Measurements from ENCODE around the gene CLIP2. TPM values are rescaled to one million over a fixed set of nuclear protein-coding genes. Genes with fewer than 3 reads are reported as not detected.

CLIP2 gene
- total and polyA plus RNA-seq, 2 of the 8 experiments (the other 6 are each of a cell fraction or from before 2014, with no cell fraction given), result 8.3 to 41.5 TPM

DNA sequence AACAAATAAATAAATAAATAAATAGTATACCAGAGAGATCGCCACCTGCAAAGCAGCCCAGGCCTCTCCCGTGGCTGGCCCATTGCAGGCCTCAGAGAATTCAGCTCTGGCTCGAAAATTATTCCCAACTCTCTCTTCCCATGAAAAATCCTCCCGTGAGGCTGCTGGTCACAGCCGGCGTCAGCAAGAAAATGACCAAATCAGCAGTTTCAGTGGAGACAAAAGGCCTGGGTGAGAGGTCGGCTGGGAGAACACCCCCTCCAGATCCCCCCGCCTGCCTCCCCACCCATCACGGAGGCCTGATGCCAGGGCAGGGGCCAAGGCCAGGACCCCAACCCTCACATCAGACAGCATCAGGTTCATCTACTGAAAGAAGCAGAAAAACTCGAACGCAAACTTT lies 3.1 kb upstream of the CLIP2 start:
- WGBS, 2 experiments (ENCODE audit: extremely low coverage in 1 of 2, insufficient coverage in 1 of 2, insufficient read length in 1 of 2, insufficient replicate concordance in 2 of 2, low coverage in 1 of 2, low lambda C conversion rate in 2 of 2, missing lambda C conversion rate in 1 of 2), result 85% methylated on average over 11 of the region's 11 CpGs; no CpG with 5 or more reads in 1 of the 2 experiments
- Histone ChIP-seq H3K27ac (ENCODE audit: low read depth, low read length) (no peak overlapping the region), H2BK120ac (replicated peaks; ENCODE audit: low read depth, low read length) (no peak overlapping the region), H4K5ac (ENCODE audit: insufficient read length, low read depth, low read length) (no peak overlapping the region), H3K56ac (replicated peaks; ENCODE audit: insufficient read length, low read depth, low read length) (no peak overlapping the region), H3K27me3 (replicated peaks in 1 of 4; ENCODE audit: control insufficient read depth in 3 of 4, extremely low read depth in 1 of 4, insufficient read depth in 3 of 4, low read length in 3 of 4) (peaks cover 0 to 4% (median 0%) of the 10 kb centered on the region in 4 experiments; a peak in 3 of 7 replicates), H2AK5ac (ENCODE audit: low read depth, low read length) (no peak overlapping the region), H3K4me3 (ENCODE audit: extremely low read depth in 1 of 4, insufficient read depth in 2 of 4, low read depth in 3 of 4, low read length in 4 of 4) (no peak overlapping the region), H3K9ac (replicated peaks in 1 of 4; ENCODE audit: extremely low read depth in 1 of 4, low read depth in 3 of 4, low read length in 3 of 4) (no peak overlapping the region), H3K9me3 (ENCODE audit: insufficient read depth in 2 of 2, low read depth in 1 of 2, low read length in 1 of 2) (no peaks in the 10 kb centered on the region), H4K8ac (ENCODE audit: extremely low read depth, insufficient read depth, low read length) (no peak overlapping the region), H3K18ac (ENCODE audit: extremely low read depth, low read length) (no peak overlapping the region; the same call in 1 of the 2 replicates), H3K79me2 (ENCODE audit: control insufficient read depth in 1 of 2, insufficient read depth in 2 of 2, low read length in 2 of 2) (peaks cover 0 to 14% of the 10 kb centered on the region in 2 experiments; a peak in 2 of 4 replicates), H3K79me1 (ENCODE audit: low read depth, low read length) (peaks cover 2% of the 10 kb centered on the region), H4K91ac (replicated peaks; ENCODE audit: insufficient read length, low read length) (no peak overlapping the region), H2AFZ (ENCODE audit: low read length) (no peak overlapping the region), H2BK15ac (ENCODE audit: low read length) (no peak overlapping the region), H3K4ac (replicated peaks; ENCODE audit: insufficient read length, low read depth, low read length) (no peak overlapping the region), H2BK12ac (ENCODE audit: low read depth, low read length) (no peak overlapping the region), H3K36me3 (ENCODE audit: control insufficient read depth in 2 of 4, insufficient read depth in 4 of 4, low read length in 3 of 4) (no peaks in the 10 kb centered on the region), H2BK20ac (ENCODE audit: low read length) (no peak overlapping the region), H2BK5ac (ENCODE audit: low read depth, low read length) (no peak overlapping the region), H4K20me1 (replicated peaks in 1 of 2; ENCODE audit: control insufficient read depth in 1 of 2, insufficient read depth in 2 of 2, low read length in 2 of 2) (peaks cover under 1 to 9% of the 10 kb centered on the region in 2 experiments), H3K14ac (ENCODE audit: insufficient read length) (no peak overlapping the region), H3K23me2 (ENCODE audit: low read depth, low read length) (peaks cover 11% of the 10 kb centered on the region; the same call in 1 of the 2 replicates), H3K23ac (ENCODE audit: insufficient read length) (no peak overlapping the region), H3K4me2 (ENCODE audit: insufficient read depth in 1 of 2, low read depth in 2 of 2, low read length in 2 of 2) (no peak overlapping the region), H3K4me1 (replicated peaks in 1 of 4; ENCODE audit: control insufficient read depth in 3 of 4, insufficient read depth in 4 of 4, low read length in 3 of 4) (peaks cover 0 to 35% (median 18%) of the 10 kb centered on the region in 4 experiments; a peak in 6 of 7 replicates)
- TF ChIP-seq RBBP5 (IDR thresholded peaks at IDR 0.05; ENCODE audit: borderline replicate concordance, low read depth, low read length) (no peak), SIN3A (conservative IDR thresholded peaks at IDR 0.05 in 1 of 2, IDR thresholded peaks at IDR 0.05 in 1 of 2; ENCODE audit: low read depth in 1 of 2, low read length in 2 of 2) (no peak), POLR2A (IDR thresholded peaks at IDR 0.05; ENCODE audit: control extremely low read depth in 1 of 2, low read depth in 2 of 2, low read length in 2 of 2) (no peak), GTF2F1 (IDR thresholded peaks at IDR 0.05; ENCODE audit: borderline replicate concordance, low read depth, low read length) (no peak), RNF2 (IDR thresholded peaks at IDR 0.05; ENCODE audit: borderline replicate concordance, low read depth, low read length, missing control alignments, poor library complexity, severe bottlenecking) (no peak), SP2 (IDR thresholded peaks at IDR 0.05; ENCODE audit: low read length) (no peak), SRF (IDR thresholded peaks at IDR 0.05; ENCODE audit: low read depth, low read length) (no peak), TAF7 (optimal IDR thresholded peaks at IDR 0.05; ENCODE audit: borderline replicate concordance, low read depth, low read length) (no peak), JUN (IDR thresholded peaks at IDR 0.05; ENCODE audit: low read depth, low read length) (no peak), SUZ12 (IDR thresholded peaks at IDR 0.05; ENCODE audit: low read length) (no peak)
- ChIA-PET CTCF (ENCODE audit: partially characterized antibody) (interaction anchor here (4.5 to 6.8 kb wide), 3 partner anchors 10 to 80 kb away, joined by 20 to 75 read pairs (median 47); no protein-coding TSS in a partner anchor), POLR2A (ENCODE audit: partially characterized antibody) (interaction anchor here (5.4 kb wide), 1 partner anchor 16 kb away, joined by 97 read pairs; no protein-coding TSS in a partner anchor)
- FAIRE-seq (no peak), DNase-seq (ENCODE audit: low read depth in 1 of 2, low spot score in 2 of 2) (no peak)
